Testis (tissue), 3 donors: ENCODE measurements around the gene ST6GALNAC5. TPM values are rescaled to one million over a fixed set of nuclear protein-coding genes. Genes with fewer than 3 reads are reported as not detected.

Source experiments
- DNase-seq: peaks from one replicate; pipeline ENCODE4 v3.0.0-alpha.2; 2019
- H3K27ac ChIP-seq, 2 donors: fragments of 200-600 bp; sonication (generic); one replicate each; pipeline ENCODE4 v1.5.1; 2019
- H3K27me3 ChIP-seq: fragments of 200-600 bp; sonication (generic); one replicate; pipeline ENCODE4 v1.5.1; 2019
- H3K36me3 ChIP-seq: fragments of 200-600 bp; sonication (generic); one replicate; pipeline ENCODE4 v1.5.1; 2017; ENCODE audit warnings: low read depth; ENCODE audit errors: missing control alignments
- H3K4me1 ChIP-seq: fragments of 200-600 bp; sonication (generic); one replicate; pipeline ENCODE4 v1.5.1; 2019
- H3K4me3 ChIP-seq, 2 donors: fragments of 200-600 bp; sonication (generic); one replicate each; pipeline ENCODE4 v1.5.1; 2017 to 2019
- H3K9me3 ChIP-seq: fragments of 200-600 bp; sonication (generic); one replicate; pipeline ENCODE4 v1.5.1; 2017
- CTCF ChIP-seq, 3 experiments: fragments of 450-650 bp in 2 of 3; fragments of 200-600 bp in 1 of 3; sonication (generic) in 1 of 3; IDR thresholded peaks; one replicate each; pipeline ENCODE4 v1.5.1; 2016 to 2019; ENCODE audit warnings: antibody characterized with exemption in 3 of 3, mild to moderate bottlenecking in 2 of 3, moderate library complexity in 1 of 3
- POLR2A ChIP-seq: fragments of 450-650 bp; IDR thresholded peaks from one replicate; pipeline ENCODE4 v1.6.1; 2017; ENCODE audit warnings: antibody characterized with exemption, mild to moderate bottlenecking, moderate library complexity
- WGBS, 2 donors: methylation state at CpG; one replicate each; pipeline ENCODE4 v1.1.5; 2018; 5-methylcytosine and 5-hydroxymethylcytosine counted together
- intact Hi-C: fragments of 100-400 bp; cut with DNase I; formaldehyde crosslinking; loops from one replicate; pipeline ENCODE4 v1.15.1; 2023; ENCODE audit warnings: low total_unique reads
- polyA plus RNA-seq: library from polyadenylated mRNA; stranded (reverse); fragments of 350-450 nt; fragmentation: Illumina TruSeq; extraction: RNeasy Lipid Tissue Mini Kit (QIAGEN cat#74804); gene quantifications from one replicate; pipeline ENCODE4 v1.2.3, GENCODE V29; 2014; ENCODE audit warnings: low read depth, low replicate concordance; ENCODE audit not compliant: insufficient read depth
- total RNA-seq, 2 donors: library from RNA; depleted of rRNA; stranded (reverse); fragments of >200 nt; gene quantifications; one replicate each; pipeline ENCODE4 v1.2.3, GENCODE V29; 2016

Gene ST6GALNAC5
- total and polyA plus RNA-seq, 3 donors from 2014 or later: 3.1 to 26.6 (median 11.1) TPM

- no peaks in the 10 kb centered on the region for H3K36me3 ChIP-seq
- no peaks in the 10 kb centered on the region for H3K27me3 ChIP-seq
Measured at GRCh38 chr1:76856104-76856503, 11.2 kb upstream of the ST6GALNAC5 start.

DNA sequence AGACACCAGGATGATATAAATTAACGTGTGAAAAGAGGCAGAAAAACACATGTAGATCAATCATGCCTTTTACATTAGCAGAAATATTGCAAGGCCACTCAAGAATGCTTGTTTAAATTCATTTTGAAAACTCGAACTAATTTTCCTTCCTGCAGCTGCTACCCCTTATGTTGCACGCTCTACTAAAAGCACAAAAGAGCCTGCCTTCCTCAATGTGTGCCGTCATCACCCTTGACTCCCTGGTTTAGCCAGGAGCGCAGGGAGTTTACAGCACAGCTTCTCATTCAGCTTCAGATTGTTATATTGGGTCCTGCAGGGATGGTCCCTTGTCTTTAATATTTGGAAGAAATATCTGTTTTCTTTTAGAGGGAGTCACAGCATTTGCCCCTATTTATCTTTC is 10.1 kb upstream of the ST6GALNAC5 start:
- Histone ChIP-seq H3K27ac (no peak overlapping the region), H3K4me1 (no peaks in the 10 kb centered on the region), H3K36me3 (no peaks in the 10 kb centered on the region), H3K4me3 (no peak overlapping the region), H3K9me3 (no peaks in the 10 kb centered on the region), H3K27me3 (no peaks in the 10 kb centered on the region)
- DNase-seq: no peak
- 60 to 84% methylated on average over 5 of the region's 5 CpGs for WGBS, 2 donors
- TF ChIP-seq CTCF (IDR thresholded peaks at IDR 0.05): no peak
- no peak for TF ChIP-seq POLR2A
- intact Hi-C loops: no loop called here

More at GRCh38 chr1:76856104-76856503, 11.2 kb upstream of the ST6GALNAC5 start:
- TF ChIP-seq CTCF (IDR thresholded peaks at IDR 0.05) (no peak), POLR2A (no peak)
- Histone ChIP-seq H3K9me3 (no peaks in the 10 kb centered on the region), H3K4me1 (no peaks in the 10 kb centered on the region), H3K27ac (no peak overlapping the region), H3K4me3 (no peak overlapping the region)
- 73 to 85% methylated on average over 5 of the region's 5 CpGs for WGBS, 2 donors
- intact Hi-C loops: no loop called here
- no peak for DNase-seq

GRCh38 chr1:76857973-76858372 is 9.3 kb upstream of the ST6GALNAC5 start:
- Histone ChIP-seq H3K27ac (no peak overlapping the region), H3K27me3 (no peaks in the 10 kb centered on the region), H3K4me1 (no peaks in the 10 kb centered on the region), H3K4me3 (no peak overlapping the region), H3K9me3 (no peaks in the 10 kb centered on the region), H3K36me3 (no peaks in the 10 kb centered on the region)
- intact Hi-C loops: no loop called here
- DNase-seq: no peak
- 76 to 92% methylated on average over 3 of the region's 3 CpGs for WGBS, 2 donors
- TF ChIP-seq POLR2A (no peak), CTCF (IDR thresholded peaks at IDR 0.05) (no peak)

GRCh38 chr1:76861149-76861548 is 6.1 kb upstream of the ST6GALNAC5 start:
- no peak for TF ChIP-seq CTCF (IDR thresholded peaks at IDR 0.05)
- no peak for TF ChIP-seq POLR2A
- intact Hi-C loops: no loop called here
- WGBS, 2 donors: 86 to 89% methylated on average over 2 of the region's 2 CpGs
- Histone ChIP-seq H3K27ac (no peak overlapping the region), H3K36me3 (no peaks in the 10 kb centered on the region), H3K4me1 (no peaks in the 10 kb centered on the region), H3K4me3 (no peak overlapping the region), H3K9me3 (no peaks in the 10 kb centered on the region), H3K27me3 (no peaks in the 10 kb centered on the region)
- no peak for DNase-seq

- intact Hi-C loops: no loop called here
- no peaks in the 10 kb centered on the region for H3K9me3 ChIP-seq
- H3K36me3 ChIP-seq: no peaks in the 10 kb centered on the region
- no peaks in the 10 kb centered on the region for H3K27me3 ChIP-seq
- TF ChIP-seq CTCF (IDR thresholded peaks at IDR 0.05) (no peak), POLR2A (no peak)
- no peaks in the 10 kb centered on the region for H3K4me1 ChIP-seq
- no peak for DNase-seq
- H3K27ac ChIP-seq: no peak overlapping the region
- H3K4me3 ChIP-seq: no peak overlapping the region
Measured at GRCh38 chr1:76862447-76862846, 4.8 kb upstream of the ST6GALNAC5 start.
